GM18526 (cell line): ENCODE data around the gene SLC26A11.

ENCODE experiments used
- POLR2A ChIP-seq: IDR thresholded peaks from 3 replicates; pipeline ENCODE4 v1.6.1; 2011; ENCODE audit not compliant: insufficient read length; ENCODE audit errors: extremely low read depth

SLC26A11 gene

DNA sequence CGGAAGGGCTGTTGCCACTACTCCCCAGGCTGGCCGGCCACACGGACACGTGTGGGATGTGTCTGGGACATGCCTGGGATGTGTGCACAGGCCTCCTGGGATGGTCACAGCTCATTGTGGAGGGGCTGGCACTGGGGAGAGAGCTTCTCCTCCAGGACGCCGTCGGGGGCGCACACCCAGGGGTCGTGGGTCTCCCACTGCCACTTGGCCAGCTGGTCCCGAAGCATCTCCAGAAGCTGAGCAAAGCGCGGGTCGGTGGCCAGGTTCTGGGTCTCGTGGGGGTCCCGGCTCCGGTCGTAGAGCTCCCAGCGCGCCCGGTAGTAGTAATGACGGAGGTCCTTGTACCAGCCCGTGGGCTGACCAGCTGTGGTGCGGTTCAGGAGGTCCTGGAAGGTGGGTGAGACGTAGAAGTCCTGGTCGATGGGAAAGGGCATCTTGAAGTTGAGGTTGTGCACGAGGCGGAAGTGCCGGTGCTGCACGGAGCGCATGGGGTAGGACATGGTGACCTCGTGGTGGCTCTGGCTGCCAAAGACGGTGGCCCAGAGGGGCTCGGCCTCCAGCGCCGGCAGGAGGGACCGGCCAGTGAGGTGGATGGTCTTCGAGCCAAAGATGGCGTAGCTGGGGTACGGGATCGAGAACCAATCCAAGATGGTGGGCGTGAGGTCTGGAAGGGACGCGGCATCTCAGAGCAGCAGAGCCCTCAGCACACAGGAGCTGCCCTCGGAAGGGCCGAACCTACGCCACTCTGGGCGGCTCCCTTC lies 9.7 kb upstream of the SLC26A11 start:
- TF ChIP-seq POLR2A, result no peak

DNA sequence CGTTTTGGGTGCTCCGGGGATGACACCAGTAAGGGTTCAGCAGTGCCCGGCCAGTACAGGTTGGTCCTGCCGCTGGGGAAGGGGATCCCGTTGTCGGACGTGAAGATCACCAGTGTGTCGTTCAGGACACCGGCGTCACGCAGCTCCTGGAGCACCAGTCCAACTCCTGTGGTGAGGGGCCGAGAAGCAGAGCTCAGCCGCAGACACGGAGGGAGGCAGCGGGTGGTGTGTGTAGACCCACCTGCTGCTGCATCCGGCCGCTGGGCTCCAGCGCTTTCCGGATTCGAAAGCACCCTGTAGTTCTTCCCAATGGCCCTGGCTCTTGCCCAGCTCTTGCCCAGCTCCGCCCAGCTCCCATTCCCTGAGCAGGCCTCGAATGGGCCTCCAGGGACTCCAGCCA lies 8.1 kb upstream of the SLC26A11 start:
- TF ChIP-seq POLR2A, result no peak

DNA sequence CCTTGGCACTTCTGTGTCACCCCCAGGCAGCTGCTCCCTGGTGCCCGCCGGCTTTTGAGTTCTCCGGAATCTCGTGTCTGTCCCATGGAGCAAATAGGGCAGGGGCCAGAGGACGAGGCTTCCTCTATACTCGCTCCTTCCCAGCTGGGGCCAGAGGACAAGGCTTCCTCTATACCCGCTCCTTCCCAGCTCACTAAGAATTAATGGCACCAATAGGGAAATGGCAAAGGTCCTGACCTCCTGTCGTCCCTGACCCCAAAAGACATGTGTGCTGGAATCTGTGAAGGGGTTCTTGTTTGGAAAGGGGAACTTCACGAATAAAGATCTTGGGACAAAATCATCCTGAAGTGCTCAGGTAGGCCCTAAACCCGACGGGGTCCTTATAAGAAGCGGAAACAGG lies 7.7 kb upstream of the SLC26A11 start:
- no peak for TF ChIP-seq POLR2A

DNA sequence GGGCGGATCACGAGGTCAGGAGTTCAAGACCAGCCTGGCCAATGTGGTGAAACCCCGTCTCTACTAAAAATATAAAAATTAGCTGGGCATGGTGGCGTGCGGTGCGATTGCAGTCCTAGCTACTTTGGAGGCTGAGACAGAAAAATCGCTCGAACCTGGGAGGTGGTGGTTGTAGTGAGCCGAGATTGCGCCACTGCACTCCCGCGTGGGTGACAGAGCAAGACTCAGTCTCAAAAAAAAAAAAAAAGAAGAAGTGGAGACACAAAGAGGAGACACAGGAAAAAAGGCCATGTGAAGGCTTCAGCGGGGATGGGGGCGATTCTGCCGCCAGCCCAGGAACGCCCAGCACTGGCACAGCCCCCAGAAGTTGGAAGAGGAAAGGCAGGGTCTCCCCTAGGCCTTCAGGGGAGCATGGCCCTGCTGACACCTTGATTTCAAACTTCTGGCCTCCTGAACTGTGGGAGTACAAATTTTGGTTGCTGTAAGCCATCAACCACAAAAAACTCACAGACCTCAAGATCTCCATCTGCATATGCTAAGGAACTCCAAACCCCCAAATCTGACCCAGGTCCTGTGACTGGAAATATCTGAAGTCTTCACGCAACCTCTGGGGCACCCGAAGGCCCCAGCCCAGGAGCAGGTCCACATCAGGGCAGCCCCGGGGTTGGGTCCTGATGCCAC lies 7.1 kb upstream of the SLC26A11 start:
- no peak for TF ChIP-seq POLR2A

- no peak for TF ChIP-seq POLR2A
Measured at GRCh38 chr17:80213643-80213975, 6.6 kb upstream of the SLC26A11 start.

DNA sequence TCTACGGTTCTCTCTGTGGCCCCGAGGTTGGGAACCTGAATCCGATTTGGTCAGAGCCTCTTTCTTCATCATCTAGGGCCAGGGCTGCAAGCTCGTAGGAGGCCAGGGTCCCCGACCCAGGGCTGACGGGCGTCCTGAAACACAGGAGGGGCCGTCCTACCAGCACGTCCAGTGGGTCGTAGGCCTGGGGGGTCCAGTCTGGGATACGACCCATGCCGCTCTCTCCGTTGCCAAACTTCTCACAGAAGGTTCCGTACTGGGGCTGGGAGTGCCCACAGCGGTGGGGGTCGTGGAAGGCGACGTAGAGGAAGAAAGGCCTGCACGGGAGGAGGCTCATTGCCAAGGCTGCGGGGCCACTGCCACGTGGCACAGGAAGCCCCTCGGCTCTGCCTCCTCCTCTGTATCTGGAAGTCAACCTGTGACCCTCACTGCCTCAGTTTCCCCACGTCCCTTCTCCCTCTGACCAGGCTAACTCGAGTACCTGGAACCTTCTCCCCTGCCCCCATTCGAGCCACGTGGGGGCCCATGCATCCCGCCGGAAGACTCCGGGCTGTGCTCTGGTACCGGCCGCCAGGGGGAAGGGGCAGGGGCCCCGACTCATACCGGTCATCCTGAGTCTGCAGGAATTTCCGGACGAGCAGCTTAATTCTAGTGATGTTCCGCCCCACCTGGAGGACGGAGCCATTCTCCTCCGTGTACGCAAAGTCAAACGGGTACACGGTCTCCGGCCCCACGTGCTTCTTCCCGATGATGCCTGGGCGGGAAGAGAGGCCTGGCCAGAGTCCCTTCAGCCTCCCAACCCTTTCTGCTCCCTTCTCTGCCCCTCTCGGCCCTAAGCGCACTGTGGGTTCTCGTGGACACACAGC lies 6.0 kb upstream of the SLC26A11 start:
- TF ChIP-seq POLR2A, result no peak

- no peak for TF ChIP-seq POLR2A
Measured at GRCh38 chr17:80214878-80215210, 5.4 kb upstream of the SLC26A11 start.

DNA sequence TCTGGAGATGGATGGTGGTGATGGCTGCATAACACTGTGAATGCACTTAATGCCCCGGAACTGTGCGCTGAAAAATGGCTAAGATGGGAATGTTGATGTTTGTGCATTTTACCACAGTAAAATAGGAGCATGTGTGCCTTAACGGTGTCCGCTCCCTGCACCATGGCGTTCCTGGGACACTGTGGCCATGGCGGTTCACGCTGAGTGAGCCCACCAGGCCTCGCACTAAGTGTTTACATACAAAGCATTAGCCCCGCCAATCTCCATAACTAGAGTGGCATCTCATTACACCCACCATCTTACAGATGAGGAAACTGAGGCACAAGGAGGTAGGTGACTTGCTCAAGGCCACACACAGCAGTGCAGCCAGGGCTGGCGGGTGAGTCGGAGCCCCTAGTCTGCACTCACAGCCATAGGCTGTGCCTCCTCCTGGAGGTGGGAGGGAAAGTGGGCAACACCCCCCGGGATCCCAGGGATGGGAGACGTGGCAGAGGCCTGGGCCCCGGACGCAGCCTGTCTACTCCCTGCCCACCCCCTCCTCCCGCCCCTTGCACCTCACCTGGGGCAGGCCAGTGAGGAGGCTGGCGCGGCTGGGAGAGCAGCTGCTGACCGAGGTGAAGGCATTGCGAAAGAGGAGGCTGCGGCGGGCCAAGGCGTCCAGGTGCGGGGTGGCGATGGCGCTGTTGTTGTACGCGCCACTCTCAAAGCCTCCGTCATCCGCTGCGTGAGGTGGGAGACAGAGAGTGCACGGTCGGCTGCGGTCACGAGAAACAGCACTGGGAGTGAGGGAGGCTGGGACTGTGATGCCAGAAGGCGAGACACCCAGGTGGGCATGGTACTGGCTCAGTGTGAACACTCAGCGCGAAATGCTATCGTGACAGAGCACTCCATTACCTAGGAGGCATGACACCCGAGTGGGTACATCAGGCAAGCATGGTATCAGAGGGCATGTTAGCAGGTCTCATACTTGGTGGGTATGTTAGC lies 3.5 kb upstream of the SLC26A11 start:
- no peak for TF ChIP-seq POLR2A

GRCh38 chr17:80217703-80218362 lies 2.4 kb upstream of the SLC26A11 start:
- TF ChIP-seq POLR2A, result no peak

- TF ChIP-seq POLR2A, result no peak
Measured at GRCh38 chr17:80218391-80218790, 1.8 kb upstream of the SLC26A11 start.

GRCh38 chr17:80219013-80219762 lies 1.0 kb upstream of the SLC26A11 start:
- TF ChIP-seq POLR2A, result no peak

DNA sequence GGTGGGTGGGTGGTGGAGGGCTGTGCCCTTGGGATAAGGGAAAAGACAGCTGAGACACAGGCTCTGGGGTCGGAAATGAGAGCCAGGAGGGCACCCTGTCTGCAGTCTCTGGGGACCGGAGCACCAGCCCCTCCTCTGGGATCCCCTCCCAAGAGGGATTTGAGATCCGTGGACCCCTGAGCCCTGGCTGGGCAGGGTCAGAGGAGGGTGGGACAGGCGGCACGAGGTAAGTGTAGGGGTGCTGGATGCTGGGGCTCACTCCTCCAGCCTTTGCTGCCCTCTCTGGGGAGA lies 519 bp upstream of the SLC26A11 start:
- no peak for TF ChIP-seq POLR2A

GRCh38 chr17:80220736-80221215 lies 549 bp downstream of the SLC26A11 start:
- TF ChIP-seq POLR2A, result no peak

DNA sequence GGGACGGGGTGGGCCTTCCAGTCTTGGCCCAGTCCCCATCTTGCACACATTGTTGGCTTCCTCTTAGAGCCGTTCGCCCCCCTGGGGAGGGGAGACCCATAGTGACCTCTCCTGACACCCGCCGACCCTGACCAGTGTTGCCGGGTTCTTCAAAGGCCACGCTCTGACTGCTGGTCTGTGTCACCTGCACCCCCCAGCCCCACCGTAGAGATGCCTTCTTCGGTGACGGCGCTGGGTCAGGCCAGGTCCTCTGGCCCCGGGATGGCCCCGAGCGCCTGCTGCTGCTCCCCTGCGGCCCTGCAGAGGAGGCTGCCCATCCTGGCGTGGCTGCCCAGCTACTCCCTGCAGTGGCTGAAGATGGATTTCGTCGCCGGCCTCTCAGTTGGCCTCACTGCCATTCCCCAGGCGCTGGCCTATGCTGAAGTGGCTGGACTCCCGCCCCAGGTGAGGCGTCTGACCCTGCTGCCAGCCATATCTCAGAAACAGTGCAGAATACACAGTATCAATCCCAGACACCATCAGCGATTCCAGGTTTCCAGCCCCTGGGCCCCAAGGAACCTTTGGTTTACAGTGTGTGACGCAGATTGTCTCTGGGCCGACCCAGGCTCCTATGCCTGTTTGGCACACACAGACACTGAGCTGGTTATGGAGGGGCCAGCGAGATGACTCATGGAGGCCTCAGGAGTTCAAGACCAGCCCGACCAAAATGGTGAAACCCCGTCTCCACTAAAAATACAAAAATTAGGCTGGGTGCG lies 1.3 kb downstream of the SLC26A11 start:
- no peak for TF ChIP-seq POLR2A
